GM06990 (cell line): ENCODE measurements around the gene MRPL20.
A peak's percentile ranks its signal among the peaks of the same experiment; 100 is the strongest.

Source experiments
- DNase-seq: peaks from one replicate; pipeline ENCODE4 v3.0.0-alpha.2; 2011; ENCODE audit not compliant: insufficient read length; ENCODE audit errors: extremely low read depth
- H3K27me3 ChIP-seq: replicated peaks from 2 replicates; pipeline ENCODE4 v1.6.0; 2011; ENCODE audit warnings: low read length; ENCODE audit not compliant: control insufficient read depth, insufficient read depth
- H3K36me3 ChIP-seq: 2 replicates; pipeline ENCODE4 v1.5.1; 2011; ENCODE audit warnings: low read length; ENCODE audit not compliant: control insufficient read depth, insufficient read depth
- H3K4me3 ChIP-seq: replicated peaks from 2 replicates; pipeline ENCODE4 v1.5.1; 2011; ENCODE audit warnings: low read depth, mild to moderate bottlenecking, control low read depth, low read length
- TF ChIP-seq, protein P1 (sequence below): IDR thresholded peaks from 2 replicates; pipeline ENCODE4 v1.5.1; 2011; ENCODE audit warnings: low read length, control low read depth, mild to moderate bottlenecking, inconsistent platforms; ENCODE audit not compliant: insufficient read depth, poor library complexity, severe bottlenecking

Gene MRPL20

GRCh38 chr1:1441002-1441888, 34.2 kb upstream of the MRPL20 start:
- no peaks in the 10 kb centered on the region for H3K36me3 ChIP-seq
- TF ChIP-seq, protein P1, sequence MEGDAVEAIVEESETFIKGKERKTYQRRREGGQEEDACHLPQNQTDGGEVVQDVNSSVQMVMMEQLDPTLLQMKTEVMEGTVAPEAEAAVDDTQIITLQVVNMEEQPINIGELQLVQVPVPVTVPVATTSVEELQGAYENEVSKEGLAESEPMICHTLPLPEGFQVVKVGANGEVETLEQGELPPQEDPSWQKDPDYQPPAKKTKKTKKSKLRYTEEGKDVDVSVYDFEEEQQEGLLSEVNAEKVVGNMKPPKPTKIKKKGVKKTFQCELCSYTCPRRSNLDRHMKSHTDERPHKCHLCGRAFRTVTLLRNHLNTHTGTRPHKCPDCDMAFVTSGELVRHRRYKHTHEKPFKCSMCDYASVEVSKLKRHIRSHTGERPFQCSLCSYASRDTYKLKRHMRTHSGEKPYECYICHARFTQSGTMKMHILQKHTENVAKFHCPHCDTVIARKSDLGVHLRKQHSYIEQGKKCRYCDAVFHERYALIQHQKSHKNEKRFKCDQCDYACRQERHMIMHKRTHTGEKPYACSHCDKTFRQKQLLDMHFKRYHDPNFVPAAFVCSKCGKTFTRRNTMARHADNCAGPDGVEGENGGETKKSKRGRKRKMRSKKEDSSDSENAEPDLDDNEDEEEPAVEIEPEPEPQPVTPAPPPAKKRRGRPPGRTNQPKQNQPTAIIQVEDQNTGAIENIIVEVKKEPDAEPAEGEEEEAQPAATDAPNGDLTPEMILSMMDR, result peak; percentile 99
- no peak overlapping the region for H3K4me3 ChIP-seq
- DNase-seq, result peak; percentile 58
- H3K27me3 ChIP-seq, result no peaks in the 10 kb centered on the region

- no peak for DNase-seq
- Histone ChIP-seq H3K27me3 (no peaks in the 10 kb centered on the region), H3K36me3 (no peaks in the 10 kb centered on the region), H3K4me3 (no peak overlapping the region)
- TF ChIP-seq, protein P1, result no peak
These were observed 33.3 kb upstream of the MRPL20 start for GRCh38 chr1:1440262-1441001.

- DNase-seq, result no peak
- no peaks in the 10 kb centered on the region for H3K36me3 ChIP-seq
- H3K27me3 ChIP-seq, result no peaks in the 10 kb centered on the region; the same call in 1 of the 2 replicates
- TF ChIP-seq, protein P1, result no peak
- H3K4me3 ChIP-seq, result no peak overlapping the region
These were observed 32.6 kb upstream of the MRPL20 start for GRCh38 chr1:1439546-1440261.

DNA sequence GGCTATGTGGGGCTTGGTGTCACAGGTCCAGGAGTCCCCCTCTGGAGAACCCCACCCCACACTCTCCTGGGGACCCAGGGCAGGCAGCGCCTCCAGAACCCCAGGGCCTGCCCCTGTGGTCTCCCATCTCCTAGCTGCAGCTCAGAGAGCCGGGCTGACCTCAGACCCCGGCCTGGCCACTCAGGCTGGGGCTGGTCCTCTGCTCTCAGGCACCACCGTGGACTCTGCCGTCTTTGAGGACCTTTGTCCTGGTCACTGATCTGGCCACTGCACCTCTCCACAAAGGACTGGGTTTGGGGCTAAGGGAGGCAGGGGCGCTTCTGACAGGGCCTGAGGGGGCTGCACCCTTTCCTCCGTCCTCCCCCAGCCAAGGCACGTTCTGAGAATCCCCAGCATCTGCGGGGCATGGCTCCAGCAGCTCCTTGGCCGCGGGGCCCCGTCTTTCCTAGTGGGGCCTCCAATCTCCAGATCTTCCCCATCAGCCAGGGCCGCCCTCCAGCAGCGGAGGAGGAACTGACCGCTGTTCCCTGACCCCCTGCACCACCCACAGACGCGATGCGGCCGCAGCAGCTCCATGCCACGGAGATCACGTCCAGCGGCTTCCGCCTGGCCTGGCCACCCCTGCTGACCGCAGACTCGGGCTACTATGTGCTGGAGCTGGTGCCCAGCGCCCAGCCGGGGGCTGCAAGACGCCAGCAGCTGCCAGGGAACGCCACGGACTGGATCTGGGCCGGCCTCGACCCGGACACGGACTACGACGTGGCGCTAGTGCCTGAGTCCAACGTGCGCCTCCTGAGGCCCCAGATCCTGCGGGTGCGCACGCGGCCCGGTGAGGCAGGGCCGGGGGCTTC, 31.7 kb upstream of the MRPL20 start:
- no peak for DNase-seq
- TF ChIP-seq, protein P1, result no peak
- Histone ChIP-seq H3K27me3 (no peaks in the 10 kb centered on the region; the same call in 1 of the 2 replicates), H3K36me3 (no peaks in the 10 kb centered on the region), H3K4me3 (no peak overlapping the region)

GRCh38 chr1:1437904-1438376, 30.8 kb upstream of the MRPL20 start:
- DNase-seq, result no peak
- H3K27me3 ChIP-seq, result no peaks in the 10 kb centered on the region; the same call in 1 of the 2 replicates
- TF ChIP-seq, protein P1, result no peak
- H3K4me3 ChIP-seq, result no peak overlapping the region
- no peaks in the 10 kb centered on the region for H3K36me3 ChIP-seq
